ENCODE data around the gene PCDH9.

Gene PCDH9

DNA sequence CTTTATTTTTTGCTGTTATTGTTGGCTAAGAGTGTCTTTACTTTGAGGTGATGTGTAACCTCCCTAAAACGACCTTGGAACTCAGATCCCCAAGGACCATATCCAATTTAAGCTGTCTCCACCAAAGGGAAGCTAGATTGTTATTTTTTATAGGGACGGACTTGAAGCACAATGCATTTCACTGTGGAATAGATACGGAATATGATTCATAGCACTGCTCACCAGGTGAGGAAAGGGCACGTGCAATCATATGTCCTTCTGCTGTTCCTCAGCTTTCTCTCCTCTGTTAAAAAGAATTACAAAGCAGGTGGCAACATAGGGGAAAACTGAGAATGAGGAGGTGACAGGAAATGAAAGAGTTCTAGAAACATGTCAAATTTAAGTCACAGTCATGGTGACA lies 679.0 kb downstream of the PCDH9 start:
- Histone ChIP-seq H4K91ac (ENCODE audit: low read length) (no peak overlapping the region), H3K14ac (ENCODE audit: low read length in 2 of 2) (no peak overlapping the region), H3K4ac (ENCODE audit: low read depth in 1 of 2, low read length in 2 of 2) (no peak overlapping the region), H4K8ac (ENCODE audit: low read length) (no peak overlapping the region), H3K4me2 (ENCODE audit: low read length, poor library complexity, severe bottlenecking) (no peak overlapping the region), H3K4me3 (ENCODE audit: insufficient read depth in 1 of 2, low read depth in 1 of 2, low read length in 2 of 2) (no peak overlapping the region), H3K36me3 (ENCODE audit: control insufficient read depth in 1 of 2, insufficient read depth in 2 of 2, low read depth in 1 of 2, low read length in 2 of 2) (no peaks in the 10 kb centered on the region), H2AK5ac (ENCODE audit: low read length, severe bottlenecking) (no peak overlapping the region), H2AFZ (ENCODE audit: low read depth, low read length) (no peak overlapping the region), H2BK5ac (ENCODE audit: low read depth, low read length, poor library complexity, severe bottlenecking) (no peak overlapping the region), H2BK12ac (ENCODE audit: low read length in 2 of 2) (no peak overlapping the region), H3K9me3 (ENCODE audit: control insufficient read depth, low read length) (no peaks in the 10 kb centered on the region), H3K18ac (ENCODE audit: low read depth in 1 of 2, low read length in 2 of 2) (no peak overlapping the region), H3K9ac (ENCODE audit: low read length) (no peak overlapping the region), H2BK15ac (ENCODE audit: low read depth, poor library complexity, severe bottlenecking) (no peak overlapping the region), H3K79me1 (replicated peaks; ENCODE audit: low read length, poor library complexity, severe bottlenecking) (no peaks in the 10 kb centered on the region), H3K27me3 (ENCODE audit: control insufficient read depth in 1 of 2, insufficient read depth in 1 of 2, low read length in 2 of 2) (no peaks in the 10 kb centered on the region), H3K23ac (ENCODE audit: low read length in 2 of 2) (no peak overlapping the region), H3K27ac (ENCODE audit: low read length, poor library complexity, severe bottlenecking) (no peak overlapping the region), H2BK120ac (ENCODE audit: low read depth, low read length) (no peak overlapping the region), H3K4me1 (ENCODE audit: control insufficient read depth, insufficient read depth, low read depth, low read length) (no peaks in the 10 kb centered on the region)
- 87% methylated on average over 3 of the region's 4 CpGs for WGBS
- DNase-seq, result no peak

DNA sequence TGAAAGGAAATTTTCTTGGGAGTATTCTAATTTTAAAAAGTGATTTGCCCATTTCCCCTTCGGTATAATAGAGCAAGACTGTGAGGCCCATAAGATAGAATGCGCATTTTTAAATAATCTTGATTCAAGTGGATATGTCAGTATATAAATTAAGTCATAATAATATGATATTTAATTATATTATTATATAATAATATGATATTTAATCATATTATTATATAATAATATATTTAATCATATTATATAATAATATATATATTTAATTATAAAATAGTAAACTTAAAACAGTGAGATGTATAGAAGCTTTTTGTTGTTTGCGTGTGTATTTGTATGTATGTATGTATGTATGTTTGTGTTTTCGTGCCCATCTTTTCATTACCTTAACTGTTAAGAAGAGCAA lies 682.5 kb downstream of the PCDH9 start:
- no peaks in the 10 kb centered on the region for H3K27me3 ChIP-seq (ENCODE audit: control insufficient read depth in 1 of 2, insufficient read depth in 1 of 2, low read length in 2 of 2)
- no peak overlapping the region for H2AFZ ChIP-seq (ENCODE audit: low read depth, low read length)
- H3K4ac ChIP-seq (ENCODE audit: low read depth in 1 of 2, low read length in 2 of 2), result no peak overlapping the region
- no peak overlapping the region for H2BK15ac ChIP-seq (ENCODE audit: low read depth, poor library complexity, severe bottlenecking)
- H3K79me1 ChIP-seq (replicated peaks; ENCODE audit: low read length, poor library complexity, severe bottlenecking), result no peaks in the 10 kb centered on the region
- no peak overlapping the region for H3K23ac ChIP-seq (ENCODE audit: low read length in 2 of 2)
- no peak overlapping the region for H2BK120ac ChIP-seq (ENCODE audit: low read depth, low read length)
- H3K9me3 ChIP-seq (ENCODE audit: control insufficient read depth, low read length), result no peaks in the 10 kb centered on the region
- H3K4me2 ChIP-seq (ENCODE audit: low read length, poor library complexity, severe bottlenecking), result no peak overlapping the region
- no peak overlapping the region for H3K4me3 ChIP-seq (ENCODE audit: insufficient read depth in 1 of 2, low read depth in 1 of 2, low read length in 2 of 2)
- no peak overlapping the region for H3K18ac ChIP-seq (ENCODE audit: low read depth in 1 of 2, low read length in 2 of 2)
- no peaks in the 10 kb centered on the region for H3K36me3 ChIP-seq (ENCODE audit: control insufficient read depth in 1 of 2, insufficient read depth in 2 of 2, low read depth in 1 of 2, low read length in 2 of 2)
- no peaks in the 10 kb centered on the region for H3K4me1 ChIP-seq (ENCODE audit: control insufficient read depth, insufficient read depth, low read depth, low read length)
- no peak overlapping the region for H4K8ac ChIP-seq (ENCODE audit: low read length)
- no peak overlapping the region for H3K14ac ChIP-seq (ENCODE audit: low read length in 2 of 2)
- H2BK5ac ChIP-seq (ENCODE audit: low read depth, low read length, poor library complexity, severe bottlenecking), result no peak overlapping the region
- H4K91ac ChIP-seq (ENCODE audit: low read length), result no peak overlapping the region
- no CpG with 5 or more reads among the region's 4 CpGs for WGBS
- no peak for DNase-seq
- H2BK12ac ChIP-seq (ENCODE audit: low read length in 2 of 2), result no peak overlapping the region
- no peak overlapping the region for H3K27ac ChIP-seq (ENCODE audit: low read length, poor library complexity, severe bottlenecking)
- no peak overlapping the region for H2AK5ac ChIP-seq (ENCODE audit: low read length, severe bottlenecking)
- H3K9ac ChIP-seq (ENCODE audit: low read length), result no peak overlapping the region

DNA sequence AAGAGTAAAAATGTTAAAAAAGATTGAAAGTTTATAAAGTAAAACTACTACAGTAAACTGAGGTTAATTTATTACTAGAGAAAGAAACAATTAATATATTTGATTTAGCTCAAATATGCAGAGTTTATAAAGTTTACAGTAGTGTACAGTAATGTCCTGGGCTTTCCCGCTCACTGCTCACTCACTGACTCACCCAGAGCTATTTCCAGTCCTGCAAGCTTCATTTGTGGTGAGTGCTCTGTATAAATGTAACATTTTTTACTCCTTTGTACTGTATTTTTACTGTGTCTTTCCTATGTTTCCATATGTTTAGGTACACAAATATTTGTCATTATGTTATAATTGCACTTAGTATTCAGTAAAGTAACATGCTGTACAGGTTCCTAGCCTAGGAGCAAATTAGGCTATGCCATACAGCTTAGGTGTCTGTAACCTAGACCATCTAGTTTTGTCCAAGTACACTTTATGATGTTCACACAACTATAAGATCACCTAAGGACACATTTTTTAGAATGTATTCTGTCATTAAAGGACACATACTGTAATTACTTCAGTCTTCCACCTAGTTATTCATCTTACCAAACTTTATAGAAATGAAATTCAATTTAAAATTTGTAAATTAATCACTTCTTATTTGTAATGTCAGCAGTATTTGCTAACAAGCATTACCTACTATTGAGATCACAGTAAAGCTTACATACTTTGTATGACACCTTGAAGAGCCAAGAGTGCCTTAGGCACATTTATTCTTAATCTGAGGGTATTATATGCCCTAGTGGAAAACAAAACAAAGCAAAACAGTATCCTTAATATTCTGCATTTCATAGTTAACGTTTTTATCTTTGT lies 683.4 kb downstream of the PCDH9 start:
- Histone ChIP-seq H3K4ac (ENCODE audit: low read depth in 1 of 2, low read length in 2 of 2) (no peak overlapping the region), H2BK12ac (ENCODE audit: low read length in 2 of 2) (no peak overlapping the region), H3K27ac (ENCODE audit: low read length, poor library complexity, severe bottlenecking) (no peak overlapping the region), H3K23ac (ENCODE audit: low read length in 2 of 2) (no peak overlapping the region), H3K18ac (ENCODE audit: low read depth in 1 of 2, low read length in 2 of 2) (no peak overlapping the region), H3K4me2 (ENCODE audit: low read length, poor library complexity, severe bottlenecking) (no peak overlapping the region), H2BK5ac (ENCODE audit: low read depth, low read length, poor library complexity, severe bottlenecking) (no peak overlapping the region), H3K4me3 (ENCODE audit: insufficient read depth in 1 of 2, low read depth in 1 of 2, low read length in 2 of 2) (no peak overlapping the region), H2AK5ac (ENCODE audit: low read length, severe bottlenecking) (no peak overlapping the region), H3K14ac (ENCODE audit: low read length in 2 of 2) (no peak overlapping the region), H3K27me3 (ENCODE audit: control insufficient read depth in 1 of 2, insufficient read depth in 1 of 2, low read length in 2 of 2) (no peaks in the 10 kb centered on the region), H2AFZ (ENCODE audit: low read depth, low read length) (no peak overlapping the region), H3K79me1 (replicated peaks; ENCODE audit: low read length, poor library complexity, severe bottlenecking) (no peaks in the 10 kb centered on the region), H3K36me3 (ENCODE audit: control insufficient read depth in 1 of 2, insufficient read depth in 2 of 2, low read depth in 1 of 2, low read length in 2 of 2) (no peaks in the 10 kb centered on the region), H2BK15ac (ENCODE audit: low read depth, poor library complexity, severe bottlenecking) (no peak overlapping the region), H2BK120ac (ENCODE audit: low read depth, low read length) (no peak overlapping the region), H3K4me1 (ENCODE audit: control insufficient read depth, insufficient read depth, low read depth, low read length) (no peaks in the 10 kb centered on the region), H3K9ac (ENCODE audit: low read length) (no peak overlapping the region), H4K91ac (ENCODE audit: low read length) (no peak overlapping the region), H3K9me3 (ENCODE audit: control insufficient read depth, low read length) (no peaks in the 10 kb centered on the region), H4K8ac (ENCODE audit: low read length) (no peak overlapping the region)
- peak; percentile 41 for DNase-seq
- no CpG with 5 or more reads among the region's 2 CpGs for WGBS

DNA sequence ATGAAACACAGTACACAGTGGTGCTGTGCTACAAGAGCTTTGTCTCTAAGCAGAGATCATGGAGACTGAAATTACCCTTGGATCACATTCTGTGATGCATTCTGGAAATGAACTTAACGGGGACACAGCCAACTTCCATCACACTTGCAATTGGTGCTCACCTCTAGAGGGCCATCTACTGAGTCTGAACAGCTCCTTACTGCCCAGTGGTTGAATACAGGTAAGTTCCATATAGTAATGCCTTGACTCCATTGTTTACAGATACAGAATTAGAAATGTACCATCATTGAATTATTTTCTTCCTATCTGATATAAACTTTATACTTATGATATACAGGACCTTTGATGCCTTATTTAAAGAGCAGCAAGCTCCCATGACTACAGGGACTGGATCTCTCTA lies 686.4 kb downstream of the PCDH9 start:
- Histone ChIP-seq H3K4me1 (ENCODE audit: control insufficient read depth, insufficient read depth, low read depth, low read length) (no peaks in the 10 kb centered on the region), H3K4ac (ENCODE audit: low read depth in 1 of 2, low read length in 2 of 2) (no peak overlapping the region)

More for the DNA sequence above, 686.4 kb downstream of the PCDH9 start:
- H3K4me3 ChIP-seq (ENCODE audit: insufficient read depth in 1 of 2, low read depth in 1 of 2, low read length in 2 of 2), result no peak overlapping the region
- H2BK5ac ChIP-seq (ENCODE audit: low read depth, low read length, poor library complexity, severe bottlenecking), result no peak overlapping the region
- H3K9ac ChIP-seq (ENCODE audit: low read length), result no peak overlapping the region
- H3K14ac ChIP-seq (ENCODE audit: low read length in 2 of 2), result no peak overlapping the region
- no peak overlapping the region for H3K4me2 ChIP-seq (ENCODE audit: low read length, poor library complexity, severe bottlenecking)
- no peaks in the 10 kb centered on the region for H3K79me1 ChIP-seq (replicated peaks; ENCODE audit: low read length, poor library complexity, severe bottlenecking)
- H2BK15ac ChIP-seq (ENCODE audit: low read depth, poor library complexity, severe bottlenecking), result no peak overlapping the region
- H3K27ac ChIP-seq (ENCODE audit: low read length, poor library complexity, severe bottlenecking), result no peak overlapping the region
- no peak overlapping the region for H3K23ac ChIP-seq (ENCODE audit: low read length in 2 of 2)
- H3K18ac ChIP-seq (ENCODE audit: low read depth in 1 of 2, low read length in 2 of 2), result no peak overlapping the region
- H3K27me3 ChIP-seq (ENCODE audit: control insufficient read depth in 1 of 2, insufficient read depth in 1 of 2, low read length in 2 of 2), result no peaks in the 10 kb centered on the region
- H2AFZ ChIP-seq (ENCODE audit: low read depth, low read length), result no peak overlapping the region
- no peak overlapping the region for H2AK5ac ChIP-seq (ENCODE audit: low read length, severe bottlenecking)
- no peak overlapping the region for H2BK120ac ChIP-seq (ENCODE audit: low read depth, low read length)
- H2BK12ac ChIP-seq (ENCODE audit: low read length in 2 of 2), result no peak overlapping the region
- 50% methylated on average over 1 of the region's 1 CpG for WGBS
- H4K91ac ChIP-seq (ENCODE audit: low read length), result no peak overlapping the region
- H3K36me3 ChIP-seq (ENCODE audit: control insufficient read depth in 1 of 2, insufficient read depth in 2 of 2, low read depth in 1 of 2, low read length in 2 of 2), result no peaks in the 10 kb centered on the region
- H4K8ac ChIP-seq (ENCODE audit: low read length), result no peak overlapping the region
- no peak for DNase-seq
- H3K9me3 ChIP-seq (ENCODE audit: control insufficient read depth, low read length), result no peaks in the 10 kb centered on the region
